GM21381 (cell line): ENCODE measurements around the gene DCLK2.
"Not testable (repeated sequence)": the region's sequence is repeated elsewhere in the genome, so short reads cannot be mapped to it uniquely, and the experiment has no call there.

ENCODE experiments used
- ATAC-seq: cut with Tn5 transposase; IDR thresholded peaks from one replicate; pipeline ENCODE4 v1.9.1; 2021; ENCODE audit warnings: mild to moderate bottlenecking, moderate library complexity; ENCODE audit not compliant: unreplicated experiment

DCLK2 gene

GRCh38 chr4:150145090-150145945, 67.1 kb downstream of the DCLK2 start:
- no peak for ATAC-seq

GRCh38 chr4:150145946-150146340, 67.7 kb downstream of the DCLK2 start:
- no peak for ATAC-seq

- ATAC-seq, result no peak
Measured at GRCh38 chr4:150149381-150149780, 71.1 kb downstream of the DCLK2 start.

- no peak for ATAC-seq
Measured at GRCh38 chr4:150150629-150151062, 72.4 kb downstream of the DCLK2 start.

GRCh38 chr4:150152766-150153165, 74.5 kb downstream of the DCLK2 start:
- ATAC-seq, result no peak

GRCh38 chr4:150155391-150155790, 77.1 kb downstream of the DCLK2 start:
- ATAC-seq, result no peak

- ATAC-seq, result no peak
Measured at GRCh38 chr4:150156543-150156942, 78.3 kb downstream of the DCLK2 start.

- ATAC-seq, result no peak
Measured at GRCh38 chr4:150158041-150158440, 79.8 kb downstream of the DCLK2 start.

- no peak for ATAC-seq
Measured at GRCh38 chr4:150160473-150160872, 82.2 kb downstream of the DCLK2 start.

GRCh38 chr4:150161109-150161508, 82.9 kb downstream of the DCLK2 start:
- ATAC-seq, result no peak

GRCh38 chr4:150162020-150162419, 83.8 kb downstream of the DCLK2 start:
- ATAC-seq, result not testable (repeated sequence)

- ATAC-seq, result no peak
Measured at GRCh38 chr4:150164055-150164454, 85.8 kb downstream of the DCLK2 start.

GRCh38 chr4:150164956-150165629, 86.8 kb downstream of the DCLK2 start:
- no peak for ATAC-seq

- no peak for ATAC-seq
Measured at GRCh38 chr4:150167054-150167453, 88.8 kb downstream of the DCLK2 start.

- ATAC-seq, result no peak
Measured at GRCh38 chr4:150173432-150173861, 95.2 kb downstream of the DCLK2 start.

GRCh38 chr4:150173982-150174398, 95.7 kb downstream of the DCLK2 start:
- no peak for ATAC-seq

- ATAC-seq, result no peak
Measured at GRCh38 chr4:150176547-150176946, 98.3 kb downstream of the DCLK2 start.

- ATAC-seq, result no peak
Measured at GRCh38 chr4:150178161-150178560, 99.9 kb downstream of the DCLK2 start.

- no peak for ATAC-seq
Measured at GRCh38 chr4:150181536-150181935, 103.3 kb downstream of the DCLK2 start.

- ATAC-seq, result no peak
Measured at GRCh38 chr4:150182794-150183193, 104.5 kb downstream of the DCLK2 start.

- not testable (repeated sequence) for ATAC-seq
Measured at GRCh38 chr4:150185033-150185432, 106.8 kb downstream of the DCLK2 start.

- no peak for ATAC-seq
Measured at GRCh38 chr4:150192986-150193385, 114.7 kb downstream of the DCLK2 start.
